Natural killer cell (primary cell): ENCODE results near the gene GMFB. TPM values are rescaled to one million over a fixed set of nuclear protein-coding genes. Genes with fewer than 3 reads are reported as not detected.

Experiments used
- ATAC-seq, 3 donors: fragments of 150-1000 bp in 2 of 3; fragments of 200-7000 bp in 1 of 3; cut with Tn5 transposase; 1 replicate in 1 of 3; 2 replicates in 2 of 3; pipeline ENCODE4 v1.10.0; 2021; ENCODE audit warnings: mild to moderate bottlenecking in 2 of 3, moderate library complexity in 2 of 3
- DNase-seq, 2 donors: peaks; one replicate each; pipeline versions ENCODE4 v3.0.0 to v3.0.0-alpha.2; 2013 to 2021; ENCODE audit warnings: mixed read lengths in 1 of 2
- H3K27ac ChIP-seq: one replicate; pipeline ENCODE4 v1.5.1; 2013; ENCODE audit warnings: mild to moderate bottlenecking, low read length
- H3K27me3 ChIP-seq: one replicate; pipeline ENCODE4 v1.6.1; 2013; ENCODE audit warnings: low read length; ENCODE audit not compliant: control insufficient read depth, insufficient read depth
- H3K36me3 ChIP-seq: one replicate; pipeline ENCODE4 v1.6.1; 2013; ENCODE audit warnings: low read length; ENCODE audit not compliant: control insufficient read depth, insufficient read depth
- H3K4me1 ChIP-seq: one replicate; pipeline ENCODE4 v1.6.1; 2013; ENCODE audit warnings: low read length; ENCODE audit not compliant: control insufficient read depth, insufficient read depth
- H3K4me3 ChIP-seq: one replicate; pipeline ENCODE4 v1.5.1; 2013; ENCODE audit warnings: low read length
- H3K9me3 ChIP-seq: one replicate; pipeline ENCODE4 v1.6.1; 2013; ENCODE audit warnings: low read length; ENCODE audit not compliant: control insufficient read depth, insufficient read depth
- H3K27ac Mint-ChIP-seq, 2 donors: one replicate each; pipeline ENCODE4 v1.8.0; 2022; ENCODE audit warnings: mild to moderate bottlenecking in 2 of 2, mixed read lengths in 2 of 2, moderate library complexity in 1 of 2
- H3K27me3 Mint-ChIP-seq, 2 donors: one replicate each; pipeline ENCODE4 v1.8.0; 2022; ENCODE audit warnings: low read depth in 2 of 2, mixed read lengths in 2 of 2
- H3K36me3 Mint-ChIP-seq: one replicate; pipeline ENCODE4 v1.8.0; 2022; ENCODE audit warnings: mixed read lengths
- H3K4me1 Mint-ChIP-seq, 2 donors: one replicate each; pipeline ENCODE4 v1.8.0; 2022; ENCODE audit warnings: mixed read lengths in 2 of 2
- H3K4me3 Mint-ChIP-seq: one replicate; pipeline ENCODE4 v1.8.0; 2022; ENCODE audit warnings: mild to moderate bottlenecking, moderate library complexity, mixed read lengths
- H3K9me3 Mint-ChIP-seq, 2 donors: one replicate each; pipeline ENCODE4 v1.8.0; 2022; ENCODE audit warnings: mixed read lengths in 2 of 2
- WGBS: methylation state at CpG from one replicate; pipeline ENCODE4 v1.1.7; 2013; ENCODE audit warnings: missing lambda C conversion rate; ENCODE audit not compliant: insufficient coverage; 5-methylcytosine and 5-hydroxymethylcytosine counted together
- intact Hi-C: fragments of 100-400 bp; cut with micrococcal nuclease; formaldehyde crosslinking; loops from one replicate; pipeline ENCODE4 v1.14.2; 2022
- total RNA-seq, 4 donors: library from RNA; stranded (reverse); fragments of 120-200 nt in 1 of 4; gene quantifications; one replicate each; pipeline versions ENCODE4 v1.2.3 to v1.2.4, GENCODE V29; 2013 to 2022
- TF ChIP-seq, protein P1 (sequence below): fragments of 200-600 bp; IDR thresholded peaks from one replicate; pipeline ENCODE4 v1.8.0; 2022; ENCODE audit warnings: antibody characterized with exemption

The GMFB gene
- total RNA-seq, 3 donors from 2014 or later (not counting 1 experiment from before 2014, with no cell fraction given) = 46.4 to 55.1 (median 52.8) TPM

DNA sequence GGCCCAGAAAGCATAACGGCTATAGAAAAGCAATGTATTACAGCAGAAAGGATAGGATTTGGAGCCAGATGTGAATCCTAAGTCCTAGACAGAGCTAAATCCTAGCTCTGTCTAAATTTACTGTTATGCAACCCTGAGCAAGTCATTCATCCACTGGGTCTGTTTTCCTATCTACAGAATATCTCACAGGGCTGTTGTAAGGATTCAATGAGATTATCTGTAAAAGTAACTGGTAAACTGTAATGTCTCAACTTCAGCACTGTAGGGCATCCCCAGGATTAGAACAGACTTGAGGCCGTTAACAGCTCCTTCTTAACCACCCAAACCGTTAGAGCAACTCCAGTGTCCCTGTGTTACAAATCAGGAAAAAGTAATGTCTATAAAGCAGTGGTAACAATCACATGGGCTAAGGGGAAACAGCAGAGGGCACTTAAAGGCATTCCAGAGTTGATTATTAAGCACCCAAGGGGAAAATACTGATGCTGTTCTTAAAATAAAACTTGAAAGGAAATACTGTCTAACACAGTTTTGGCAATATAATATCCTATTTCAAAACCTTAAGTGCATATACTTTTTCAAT is 10.1 kb downstream of the GMFB start:
- H3K9me3 ChIP-seq = no peaks in the 10 kb centered on the region
- no peaks in the 10 kb centered on the region for H3K36me3 Mint-ChIP-seq
- intact Hi-C loops = no loop called here
- no peaks in the 10 kb centered on the region for H3K27me3 Mint-ChIP-seq
- H3K4me1 ChIP-seq = no peaks in the 10 kb centered on the region
- H3K9me3 Mint-ChIP-seq = no peaks in the 10 kb centered on the region
- DNase-seq (no peak), ATAC-seq (no peak)
- no peak overlapping the region for H3K27ac Mint-ChIP-seq
- 89% methylated on average over 2 of the region's 3 CpGs for WGBS
- H3K4me3 ChIP-seq = no peak overlapping the region
- H3K4me1 Mint-ChIP-seq = peaks cover 11 to 12% of the 10 kb centered on the region in 2 donors
- peaks cover 67% of the 10 kb centered on the region for H3K36me3 ChIP-seq
- H3K4me3 Mint-ChIP-seq = no peak overlapping the region
- no peaks in the 10 kb centered on the region for H3K27me3 ChIP-seq
- TF ChIP-seq, protein P1, sequence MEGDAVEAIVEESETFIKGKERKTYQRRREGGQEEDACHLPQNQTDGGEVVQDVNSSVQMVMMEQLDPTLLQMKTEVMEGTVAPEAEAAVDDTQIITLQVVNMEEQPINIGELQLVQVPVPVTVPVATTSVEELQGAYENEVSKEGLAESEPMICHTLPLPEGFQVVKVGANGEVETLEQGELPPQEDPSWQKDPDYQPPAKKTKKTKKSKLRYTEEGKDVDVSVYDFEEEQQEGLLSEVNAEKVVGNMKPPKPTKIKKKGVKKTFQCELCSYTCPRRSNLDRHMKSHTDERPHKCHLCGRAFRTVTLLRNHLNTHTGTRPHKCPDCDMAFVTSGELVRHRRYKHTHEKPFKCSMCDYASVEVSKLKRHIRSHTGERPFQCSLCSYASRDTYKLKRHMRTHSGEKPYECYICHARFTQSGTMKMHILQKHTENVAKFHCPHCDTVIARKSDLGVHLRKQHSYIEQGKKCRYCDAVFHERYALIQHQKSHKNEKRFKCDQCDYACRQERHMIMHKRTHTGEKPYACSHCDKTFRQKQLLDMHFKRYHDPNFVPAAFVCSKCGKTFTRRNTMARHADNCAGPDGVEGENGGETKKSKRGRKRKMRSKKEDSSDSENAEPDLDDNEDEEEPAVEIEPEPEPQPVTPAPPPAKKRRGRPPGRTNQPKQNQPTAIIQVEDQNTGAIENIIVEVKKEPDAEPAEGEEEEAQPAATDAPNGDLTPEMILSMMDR = no peak
- H3K27ac ChIP-seq = no peak overlapping the region

DNA sequence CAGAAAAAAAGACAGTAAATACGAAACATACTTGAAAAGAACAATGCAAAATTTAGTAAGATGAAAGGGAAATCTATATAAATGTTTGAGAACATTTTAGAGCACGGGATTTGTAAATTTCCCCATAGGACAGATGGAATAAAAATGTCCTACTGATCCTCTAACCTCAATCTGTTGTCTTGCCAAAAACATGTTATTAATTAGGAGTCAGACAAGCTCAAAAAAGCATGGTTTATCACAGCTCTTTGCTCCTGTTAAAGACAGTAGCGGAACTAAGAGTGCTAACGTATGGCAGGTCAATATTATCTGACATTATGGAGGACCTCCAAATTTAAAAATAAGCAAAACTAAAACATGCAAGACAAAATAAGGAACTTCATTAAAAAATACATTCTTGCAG is 12.9 kb downstream of the GMFB start:
- intact Hi-C loops = no loop called here
- H3K9me3 Mint-ChIP-seq = no peaks in the 10 kb centered on the region
- no peak overlapping the region for H3K4me3 ChIP-seq
- no peak for DNase-seq
- H3K27ac Mint-ChIP-seq = peak overlapping the region in 1 of 2 donors; percentile 16
- no peak for ATAC-seq
- H3K27me3 Mint-ChIP-seq = no peaks in the 10 kb centered on the region
- H3K27ac ChIP-seq = no peak overlapping the region
- TF ChIP-seq, protein P1 = no peak
- peaks cover 55% of the 10 kb centered on the region for H3K36me3 ChIP-seq
- H3K4me1 Mint-ChIP-seq = peaks cover 9 to 11% of the 10 kb centered on the region in 2 donors
- H3K4me1 ChIP-seq = no peaks in the 10 kb centered on the region
- no peaks in the 10 kb centered on the region for H3K9me3 ChIP-seq
- H3K4me3 Mint-ChIP-seq = no peak overlapping the region
- WGBS = 94% methylated on average over 4 of the region's 4 CpGs
- no peaks in the 10 kb centered on the region for H3K27me3 ChIP-seq
- no peaks in the 10 kb centered on the region for H3K36me3 Mint-ChIP-seq

DNA sequence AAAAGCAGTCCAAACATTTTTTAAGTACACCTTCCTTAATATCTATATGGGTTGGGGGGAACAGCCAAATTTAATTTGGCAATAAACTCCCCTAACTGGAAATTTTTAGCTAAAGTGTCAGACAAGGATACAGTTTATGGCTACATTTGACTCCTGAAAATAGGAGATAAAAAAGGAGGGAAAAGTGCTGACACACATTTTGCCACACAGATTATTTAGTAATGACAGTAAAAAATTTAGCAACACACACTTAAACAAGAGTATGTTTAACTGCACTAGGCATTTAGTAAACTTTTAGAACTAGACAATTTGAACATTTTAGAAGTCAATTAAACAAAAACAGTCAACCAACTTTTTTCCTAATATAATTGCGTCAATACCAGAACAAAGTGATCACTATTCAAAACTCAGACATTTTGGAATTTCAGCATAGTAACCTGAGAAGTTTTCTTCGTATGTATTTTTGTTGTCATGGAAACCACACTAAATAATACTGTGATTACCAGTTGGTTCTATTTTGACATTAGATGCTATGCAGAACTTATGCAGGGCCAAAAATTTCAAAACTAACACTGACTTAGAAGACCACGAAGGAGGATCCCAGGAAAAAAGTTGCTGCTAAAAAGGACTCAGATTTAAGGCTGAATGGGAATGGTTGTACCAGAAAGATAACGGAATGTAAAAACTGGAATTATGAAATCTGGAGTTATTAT is 13.4 kb downstream of the GMFB start:
- no peak for ATAC-seq
- H3K27ac Mint-ChIP-seq = peak overlapping the region in 1 of 2 donors; percentile 16

More for the DNA sequence above, 13.4 kb downstream of the GMFB start:
- Histone ChIP-seq H3K36me3 (peaks cover 53% of the 10 kb centered on the region), H3K27me3 (no peaks in the 10 kb centered on the region), H3K9me3 (no peaks in the 10 kb centered on the region), H3K4me1 (no peaks in the 10 kb centered on the region), H3K4me3 (no peak overlapping the region), H3K27ac (no peak overlapping the region)
- Mint-ChIP-seq H3K27me3 (no peaks in the 10 kb centered on the region), H3K9me3 (no peaks in the 10 kb centered on the region), H3K4me1 (peaks cover 9 to 11% of the 10 kb centered on the region in 2 donors), H3K4me3 (no peak overlapping the region), H3K36me3 (no peaks in the 10 kb centered on the region)
- intact Hi-C loops = no loop called here
- no peak for DNase-seq
- TF ChIP-seq, protein P1 = no peak
- WGBS = 80% methylated on average over 3 of the region's 4 CpGs
